Muscle of leg (tissue), 11 donors: ENCODE data around the gene KCNJ16. TPM values are rescaled to one million over a fixed set of nuclear protein-coding genes. Genes with fewer than 3 reads are reported as not detected.

Experiments used
- DNase-seq: peaks from one replicate; pipeline ENCODE4 v3.0.0; 2013
- H3K27ac ChIP-seq: one replicate; pipeline ENCODE4 v1.5.1; 2013; ENCODE audit warnings: mild to moderate bottlenecking, low read length, control low read depth
- H3K27me3 ChIP-seq: one replicate; pipeline ENCODE4 v1.6.1; 2013; ENCODE audit warnings: low read length; ENCODE audit not compliant: control insufficient read depth, insufficient read depth
- H3K36me3 ChIP-seq: one replicate; pipeline ENCODE4 v1.6.1; 2013; ENCODE audit warnings: low read length; ENCODE audit not compliant: control insufficient read depth, insufficient read depth
- H3K4me1 ChIP-seq: one replicate; pipeline ENCODE4 v1.6.1; 2013; ENCODE audit warnings: low read length; ENCODE audit not compliant: control insufficient read depth, insufficient read depth
- H3K4me3 ChIP-seq: one replicate; pipeline ENCODE4 v1.5.1; 2013; ENCODE audit warnings: low read length, control low read depth
- H3K9me3 ChIP-seq: replicated peaks from 2 replicates; pipeline ENCODE4 v1.6.1; 2013; ENCODE audit warnings: low read depth, low read length; ENCODE audit not compliant: control insufficient read depth
- WGBS: methylation state at CpG from one replicate; pipeline ENCODE4 v1.1.5; 2013; ENCODE audit warnings: missing lambda C conversion rate; ENCODE audit not compliant: insufficient coverage; 5-methylcytosine and 5-hydroxymethylcytosine counted together
- polyA plus RNA-seq, 8 donors: library from polyadenylated mRNA; unstranded; fragments of 120-200 nt; gene quantifications; one replicate each; pipeline versions ENCODE4 v1.2.1 to v1.2.3, GENCODE V29; 2013; ENCODE audit warnings: inconsistent platforms in 1 of 8, low replicate concordance in 1 of 8; ENCODE audit not compliant: insufficient read length in 8 of 8, insufficient read depth in 1 of 8
- total RNA-seq: library from RNA; stranded (reverse); fragments of 120-200 nt; gene quantifications from one replicate; pipeline ENCODE4 v1.2.4, GENCODE V29; 2013

Gene KCNJ16
- total and polyA plus RNA-seq, 9 donors, result 0.08 to 0.79 (median 0.19) TPM

DNA sequence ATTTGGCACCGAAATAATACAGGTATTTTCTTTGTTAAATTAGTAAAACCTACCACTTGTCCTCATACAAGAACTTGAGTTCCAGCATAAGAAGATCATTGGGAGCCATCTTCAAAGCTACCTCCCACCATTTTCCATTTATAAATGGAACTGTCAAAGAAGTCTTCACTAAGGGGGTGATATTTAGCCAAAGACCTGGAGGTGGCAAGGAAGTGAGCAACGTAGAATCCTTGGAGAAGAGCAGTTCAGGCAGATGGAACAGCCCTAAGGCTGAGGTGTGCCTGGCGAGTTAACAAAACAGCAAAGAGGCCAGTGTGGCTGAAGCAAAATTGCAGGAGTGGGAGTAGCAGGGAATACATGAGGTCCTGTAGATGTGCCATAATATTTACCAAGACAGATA is 1.8 kb downstream of the KCNJ16 start:
- 45% methylated on average over 2 of the region's 3 CpGs for WGBS
- no peak overlapping the region for H3K27ac ChIP-seq
- H3K9me3 ChIP-seq, result no peaks in the 10 kb centered on the region
- H3K36me3 ChIP-seq, result no peaks in the 10 kb centered on the region
- H3K4me3 ChIP-seq, result no peak overlapping the region
- no peaks in the 10 kb centered on the region for H3K27me3 ChIP-seq
- H3K4me1 ChIP-seq, result no peaks in the 10 kb centered on the region
- DNase-seq, result no peak

GRCh38 chr17:70078549-70078948 is 3.5 kb downstream of the KCNJ16 start:
- Histone ChIP-seq H3K27me3 (no peaks in the 10 kb centered on the region), H3K9me3 (no peaks in the 10 kb centered on the region), H3K4me1 (no peaks in the 10 kb centered on the region), H3K4me3 (no peak overlapping the region), H3K36me3 (no peaks in the 10 kb centered on the region), H3K27ac (no peak overlapping the region)
- WGBS, result no CpG with 5 or more reads among the region's 4 CpGs
- DNase-seq, result no peak

- no peak overlapping the region for H3K27ac ChIP-seq
- WGBS, result 52% methylated on average over 2 of the region's 3 CpGs
Measured at GRCh38 chr17:70078994-70079531, 4.0 kb downstream of the KCNJ16 start.

DNA sequence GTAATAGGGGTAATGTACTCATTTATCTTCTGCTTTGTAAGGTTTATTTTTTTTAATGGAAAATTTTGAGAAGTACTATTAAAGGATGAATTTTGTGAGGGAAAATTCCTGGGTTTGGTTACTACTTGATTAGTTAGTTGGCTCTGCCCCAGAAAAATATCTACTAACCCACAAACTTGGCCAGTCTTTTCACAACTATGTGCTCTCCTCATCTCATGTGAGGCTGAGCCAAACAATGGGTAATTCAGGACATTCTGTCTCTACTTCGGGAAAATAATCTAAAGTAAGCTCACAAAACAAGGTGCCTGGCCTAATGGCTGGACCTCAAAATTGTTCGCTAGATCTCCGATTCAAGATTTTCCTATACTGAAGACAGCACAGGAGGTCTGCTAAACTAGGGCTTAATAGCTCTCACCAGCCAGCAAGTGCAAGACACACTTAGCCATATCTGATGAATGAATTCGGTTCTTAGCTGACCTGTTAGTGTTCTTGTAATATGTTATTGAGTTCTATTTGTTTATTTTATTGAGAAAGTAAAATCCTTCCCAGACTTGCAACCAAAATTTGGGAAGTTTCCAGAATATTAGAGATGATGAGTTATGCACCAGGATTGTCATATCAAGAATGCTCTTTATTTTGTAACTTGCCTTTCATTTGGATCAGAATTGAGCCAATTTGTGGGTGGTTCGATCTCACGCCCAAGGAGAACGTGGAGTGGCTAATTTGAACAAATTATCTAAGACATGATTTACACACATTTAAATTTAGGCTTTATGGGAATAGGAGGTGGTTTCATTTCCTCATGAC is 5.7 kb downstream of the KCNJ16 start:
- no peak overlapping the region for H3K4me3 ChIP-seq
- no peaks in the 10 kb centered on the region for H3K27me3 ChIP-seq
- H3K36me3 ChIP-seq, result no peaks in the 10 kb centered on the region
- no peak for DNase-seq
- H3K4me1 ChIP-seq, result no peaks in the 10 kb centered on the region
- 72% methylated on average over 2 of the region's 7 CpGs for WGBS
- H3K9me3 ChIP-seq, result no peaks in the 10 kb centered on the region
- H3K27ac ChIP-seq, result no peak overlapping the region

More at GRCh38 chr17:70078994-70079531, 4.0 kb downstream of the KCNJ16 start:
- no peaks in the 10 kb centered on the region for H3K27me3 ChIP-seq
- H3K4me1 ChIP-seq, result no peaks in the 10 kb centered on the region
- no peak for DNase-seq
- no peak overlapping the region for H3K4me3 ChIP-seq
- H3K36me3 ChIP-seq, result no peaks in the 10 kb centered on the region
- H3K9me3 ChIP-seq, result no peaks in the 10 kb centered on the region

DNA sequence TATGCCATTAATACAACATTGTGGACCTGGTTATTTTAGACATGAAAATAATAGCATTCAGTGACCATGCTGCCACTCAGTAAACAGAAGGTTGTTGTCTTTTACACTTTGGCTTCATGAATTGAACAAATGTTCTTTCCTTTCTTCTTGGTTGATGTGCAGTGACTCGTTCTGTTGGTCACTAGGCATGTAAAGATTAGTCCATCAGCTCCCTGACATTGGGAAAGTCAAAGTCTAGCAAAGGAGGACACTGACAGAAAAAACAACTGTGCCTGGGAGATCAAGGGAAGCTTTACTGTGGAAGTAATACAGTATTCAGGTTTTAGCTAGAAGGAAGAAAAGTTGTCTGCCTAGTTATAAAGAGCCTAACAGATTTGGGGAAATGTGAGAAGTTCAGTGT is 6.9 kb downstream of the KCNJ16 start:
- no peak for DNase-seq
- WGBS, result no CpG with 5 or more reads among the region's 1 CpG
- H3K36me3 ChIP-seq, result no peaks in the 10 kb centered on the region
- no peaks in the 10 kb centered on the region for H3K4me1 ChIP-seq
- H3K4me3 ChIP-seq, result no peak overlapping the region
- H3K9me3 ChIP-seq, result no peaks in the 10 kb centered on the region
- H3K27ac ChIP-seq, result no peak overlapping the region
- H3K27me3 ChIP-seq, result no peaks in the 10 kb centered on the region

- Histone ChIP-seq H3K4me1 (no peaks in the 10 kb centered on the region), H3K27me3 (no peaks in the 10 kb centered on the region), H3K27ac (no peak overlapping the region), H3K36me3 (no peaks in the 10 kb centered on the region), H3K9me3 (no peaks in the 10 kb centered on the region), H3K4me3 (no peak overlapping the region)
- 30% methylated on average over 2 of the region's 4 CpGs for WGBS
- no peak for DNase-seq
Measured at GRCh38 chr17:70084476-70084875, 9.5 kb downstream of the KCNJ16 start.

DNA sequence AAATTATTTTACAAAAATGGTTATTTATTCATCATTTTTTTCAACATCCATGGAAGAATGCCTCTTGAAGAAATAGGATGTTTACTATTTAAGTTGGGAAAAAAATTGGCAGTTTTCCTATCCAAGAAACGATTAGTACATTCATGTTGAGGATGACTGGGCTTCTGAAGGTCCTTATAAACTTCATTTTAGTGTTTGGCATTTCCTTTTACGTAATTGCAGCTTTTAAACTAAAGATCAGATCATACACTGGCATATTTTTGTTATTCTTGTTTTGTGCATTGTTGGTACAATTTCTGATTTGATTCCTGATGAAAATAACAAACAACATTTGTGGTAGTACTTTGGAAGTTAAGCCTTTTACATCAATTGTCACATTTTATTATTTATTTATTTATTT is 11.5 kb downstream of the KCNJ16 start:
- H3K4me3 ChIP-seq, result no peak overlapping the region
- H3K36me3 ChIP-seq, result no peaks in the 10 kb centered on the region
- no peaks in the 10 kb centered on the region for H3K9me3 ChIP-seq
- no peaks in the 10 kb centered on the region for H3K27me3 ChIP-seq
- no CpG with 5 or more reads among the region's 2 CpGs for WGBS
- DNase-seq, result no peak
- H3K4me1 ChIP-seq, result no peaks in the 10 kb centered on the region
- H3K27ac ChIP-seq, result no peak overlapping the region

- no peaks in the 10 kb centered on the region for H3K4me1 ChIP-seq
- H3K9me3 ChIP-seq, result no peaks in the 10 kb centered on the region
- H3K27me3 ChIP-seq, result no peaks in the 10 kb centered on the region
- no peak overlapping the region for H3K27ac ChIP-seq
- no peak for DNase-seq
- H3K36me3 ChIP-seq, result no peaks in the 10 kb centered on the region
- H3K4me3 ChIP-seq, result no peak overlapping the region
- WGBS, result no CpG with 5 or more reads among the region's 5 CpGs
Measured at GRCh38 chr17:70089513-70090148, 14.6 kb downstream of the KCNJ16 start.

DNA sequence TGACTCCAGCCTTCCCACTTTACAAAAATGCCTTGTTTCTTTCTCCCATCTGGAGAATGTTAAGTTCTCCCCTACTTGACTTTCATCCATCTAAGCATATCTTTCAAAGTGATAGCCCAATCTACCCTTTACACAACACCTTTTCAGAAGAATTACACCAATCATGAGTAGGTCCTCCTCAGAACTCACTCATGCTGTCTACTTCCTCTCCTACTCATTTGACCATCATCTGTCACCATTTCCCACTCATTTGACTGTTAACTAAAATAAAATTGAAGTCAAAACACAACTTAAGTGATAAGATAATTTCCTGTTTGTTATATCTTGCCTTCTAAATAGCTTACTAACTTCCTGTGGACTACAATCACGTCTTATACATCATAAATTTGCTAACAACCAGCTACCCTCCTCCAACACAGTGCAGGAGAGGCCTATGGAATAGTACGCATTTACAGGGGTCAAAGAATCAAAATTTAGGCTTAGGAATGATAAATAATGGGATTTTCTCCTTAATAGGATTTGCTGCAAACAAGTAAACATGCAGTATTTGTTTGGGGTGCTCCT is 16.1 kb downstream of the KCNJ16 start:
- Histone ChIP-seq H3K9me3 (no peaks in the 10 kb centered on the region), H3K36me3 (no peaks in the 10 kb centered on the region), H3K4me3 (no peak overlapping the region), H3K4me1 (no peaks in the 10 kb centered on the region), H3K27me3 (no peaks in the 10 kb centered on the region), H3K27ac (no peak overlapping the region)
- no CpG with 5 or more reads among the region's 2 CpGs for WGBS
- no peak for DNase-seq

DNA sequence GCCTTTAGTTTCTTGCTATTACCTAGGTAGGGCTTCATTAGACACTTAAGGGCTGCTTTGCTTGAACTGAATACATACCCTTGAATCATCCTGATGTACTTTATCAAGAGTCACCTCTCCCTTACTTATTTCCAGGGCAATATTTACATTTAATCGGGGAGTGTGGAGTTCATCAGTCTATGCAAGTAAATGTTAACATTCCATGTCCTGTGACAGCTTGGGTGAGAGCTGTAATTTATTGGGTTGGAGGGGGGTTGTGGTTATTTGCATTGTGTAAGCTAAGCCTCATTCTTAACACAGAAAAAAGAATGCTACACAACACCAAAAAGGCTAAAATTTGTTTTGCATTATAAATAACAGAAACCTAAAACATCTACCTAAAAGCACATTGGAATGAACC is 16.7 kb downstream of the KCNJ16 start:
- no peak overlapping the region for H3K4me3 ChIP-seq
- H3K9me3 ChIP-seq, result no peaks in the 10 kb centered on the region
- H3K27me3 ChIP-seq, result no peaks in the 10 kb centered on the region
- no peaks in the 10 kb centered on the region for H3K4me1 ChIP-seq
- no CpG with 5 or more reads among the region's 1 CpG for WGBS
- DNase-seq, result no peak
- H3K27ac ChIP-seq, result no peak overlapping the region
- H3K36me3 ChIP-seq, result no peaks in the 10 kb centered on the region
